ENCODE data around the gene ACVR1B.

Gene ACVR1B

DNA sequence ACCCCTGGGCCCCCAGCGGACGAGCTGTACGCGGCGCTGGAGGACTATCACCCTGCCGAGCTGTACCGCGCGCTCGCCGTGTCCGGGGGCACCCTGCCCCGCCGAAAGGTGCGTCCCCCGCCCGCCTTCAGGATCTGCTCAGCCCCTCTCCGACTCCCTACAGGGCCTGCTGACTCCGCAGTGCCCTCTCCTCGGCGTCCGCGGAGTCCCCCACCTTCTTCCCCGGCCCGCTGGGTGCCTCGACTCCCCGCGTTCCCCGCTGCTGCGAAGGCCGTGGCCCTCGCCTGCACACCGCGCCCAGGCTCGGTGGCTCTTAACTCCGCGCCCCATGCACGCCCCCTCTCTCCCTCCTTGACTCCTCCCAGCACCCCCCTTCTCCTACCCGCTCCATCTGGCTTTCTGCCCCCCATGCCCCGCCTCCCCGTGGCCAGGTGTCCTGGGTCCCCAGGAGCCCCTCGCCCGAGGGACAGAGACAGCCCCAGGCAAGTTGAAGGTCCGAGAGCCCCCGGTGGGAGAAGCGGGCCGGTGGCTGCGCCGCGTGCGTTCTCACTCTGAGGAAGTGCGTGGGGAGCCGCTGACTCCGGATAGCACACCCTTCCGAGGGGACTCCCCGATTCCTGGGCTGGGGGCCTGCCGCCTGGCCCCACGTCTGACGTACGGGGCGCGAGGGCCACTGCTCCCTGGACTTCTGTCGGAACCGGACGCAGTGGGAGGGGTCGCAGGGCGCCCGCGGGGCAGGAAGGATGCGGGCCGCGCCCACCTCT, 55.8 kb downstream of the ACVR1B start:
- H3K9me3 Mint-ChIP-seq: no peaks in the 10 kb centered on the region
- H3K27me3 Mint-ChIP-seq: peaks cover 30% of the 10 kb centered on the region
- peak overlapping the region; percentile 83 for H3K27ac Mint-ChIP-seq (ENCODE audit: low read depth)
- ATAC-seq (replicated peaks; ENCODE audit: extremely low read depth, poor library complexity, severe bottlenecking) (peak; percentile 59), DNase-seq (ENCODE audit: low spot score in 2 of 2) (peak; percentile 31 to 47)
- H3K4me3 Mint-ChIP-seq: peak overlapping the region; percentile 85
- peaks cover 17% of the 10 kb centered on the region for H3K36me3 Mint-ChIP-seq (ENCODE audit: insufficient read depth)
- peaks cover 16% of the 10 kb centered on the region for H3K4me1 Mint-ChIP-seq

GRCh38 chr12:52007982-52008510, 56.5 kb downstream of the ACVR1B start:
- DNase-seq (ENCODE audit: low spot score in 2 of 2) (no peak), ATAC-seq (replicated peaks; ENCODE audit: extremely low read depth, poor library complexity, severe bottlenecking) (no peak)
- H3K4me1 Mint-ChIP-seq: peaks cover 16% of the 10 kb centered on the region
- peak overlapping the region; percentile 83 for H3K27ac Mint-ChIP-seq (ENCODE audit: low read depth)
- H3K4me3 Mint-ChIP-seq: peak overlapping the region; percentile 85
- peaks cover 30% of the 10 kb centered on the region for H3K27me3 Mint-ChIP-seq
- H3K36me3 Mint-ChIP-seq (ENCODE audit: insufficient read depth): peaks cover 17% of the 10 kb centered on the region
- no peaks in the 10 kb centered on the region for H3K9me3 Mint-ChIP-seq

- Mint-ChIP-seq H3K36me3 (ENCODE audit: insufficient read depth) (peaks cover 18% of the 10 kb centered on the region), H3K27me3 (peaks cover 22% of the 10 kb centered on the region), H3K4me3 (peak overlapping the region; percentile 13), H3K9me3 (no peaks in the 10 kb centered on the region), H3K4me1 (peaks cover 16% of the 10 kb centered on the region), H3K27ac (ENCODE audit: low read depth) (no peak overlapping the region)
- ATAC-seq (replicated peaks; ENCODE audit: extremely low read depth, poor library complexity, severe bottlenecking) (no peak), DNase-seq (ENCODE audit: low spot score in 2 of 2) (no peak)
These were observed 57.7 kb downstream of the ACVR1B start for GRCh38 chr12:52009081-52009751.

GRCh38 chr12:52010152-52010622, 58.7 kb downstream of the ACVR1B start:
- H3K27ac Mint-ChIP-seq (ENCODE audit: low read depth): peak overlapping the region; percentile 19
- H3K9me3 Mint-ChIP-seq: no peaks in the 10 kb centered on the region
- peaks cover 16% of the 10 kb centered on the region for H3K4me1 Mint-ChIP-seq
- H3K27me3 Mint-ChIP-seq: peaks cover 12% of the 10 kb centered on the region
- peaks cover 18% of the 10 kb centered on the region for H3K36me3 Mint-ChIP-seq (ENCODE audit: insufficient read depth)
- H3K4me3 Mint-ChIP-seq: no peak overlapping the region
- ATAC-seq (replicated peaks; ENCODE audit: extremely low read depth, poor library complexity, severe bottlenecking) (no peak), DNase-seq (ENCODE audit: low spot score in 2 of 2) (no peak)

DNA sequence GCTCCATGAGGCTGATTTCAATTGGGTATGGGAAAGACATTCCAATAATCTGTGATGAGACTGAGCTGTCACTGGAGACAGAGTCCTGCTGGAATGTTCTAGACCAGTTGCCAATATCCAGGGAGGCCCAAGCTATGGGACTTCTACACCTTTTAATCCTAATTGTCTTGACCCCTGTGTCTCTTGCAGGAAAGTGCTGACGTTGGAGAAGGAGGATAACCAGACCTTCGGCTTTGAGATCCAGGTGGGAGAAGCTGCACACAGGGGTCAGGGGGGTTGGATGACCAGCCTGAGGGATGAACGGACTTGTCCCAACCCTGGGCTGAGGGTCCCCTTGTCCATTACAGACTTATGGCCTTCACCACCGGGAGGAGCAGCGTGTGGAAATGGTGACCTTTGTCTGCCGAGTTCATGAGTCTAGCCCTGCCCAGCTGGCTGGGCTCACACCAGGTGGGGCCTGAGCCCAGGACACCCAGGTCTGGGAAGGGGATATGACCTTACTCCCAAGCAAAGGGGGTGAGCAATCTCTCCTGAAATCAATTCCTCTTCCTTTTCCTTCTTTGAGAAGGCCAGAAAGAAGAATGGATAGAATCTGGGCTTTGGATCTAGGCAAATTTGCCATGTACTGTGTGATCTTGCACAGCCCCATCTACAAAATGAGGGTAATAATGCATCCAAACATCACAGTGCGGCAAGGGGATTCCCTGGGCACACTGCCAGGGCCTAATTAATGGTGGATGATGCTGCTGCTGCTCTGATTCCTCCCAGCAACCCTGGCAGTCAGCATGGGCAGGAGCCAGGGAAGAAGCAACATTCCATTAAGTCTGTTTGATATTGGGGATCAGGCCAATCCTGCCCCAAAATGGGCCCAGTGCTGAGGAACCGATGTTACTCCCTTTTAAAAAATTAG, 59.4 kb downstream of the ACVR1B start:
- H3K4me1 Mint-ChIP-seq: peaks cover 16% of the 10 kb centered on the region
- no peak overlapping the region for H3K4me3 Mint-ChIP-seq
- ATAC-seq (replicated peaks; ENCODE audit: extremely low read depth, poor library complexity, severe bottlenecking) (no peak), DNase-seq (ENCODE audit: low spot score in 2 of 2) (no peak)
- no peaks in the 10 kb centered on the region for H3K9me3 Mint-ChIP-seq
- peaks cover 20% of the 10 kb centered on the region for H3K36me3 Mint-ChIP-seq (ENCODE audit: insufficient read depth)
- no peak overlapping the region for H3K27ac Mint-ChIP-seq (ENCODE audit: low read depth)
- H3K27me3 Mint-ChIP-seq: peaks cover 5% of the 10 kb centered on the region

DNA sequence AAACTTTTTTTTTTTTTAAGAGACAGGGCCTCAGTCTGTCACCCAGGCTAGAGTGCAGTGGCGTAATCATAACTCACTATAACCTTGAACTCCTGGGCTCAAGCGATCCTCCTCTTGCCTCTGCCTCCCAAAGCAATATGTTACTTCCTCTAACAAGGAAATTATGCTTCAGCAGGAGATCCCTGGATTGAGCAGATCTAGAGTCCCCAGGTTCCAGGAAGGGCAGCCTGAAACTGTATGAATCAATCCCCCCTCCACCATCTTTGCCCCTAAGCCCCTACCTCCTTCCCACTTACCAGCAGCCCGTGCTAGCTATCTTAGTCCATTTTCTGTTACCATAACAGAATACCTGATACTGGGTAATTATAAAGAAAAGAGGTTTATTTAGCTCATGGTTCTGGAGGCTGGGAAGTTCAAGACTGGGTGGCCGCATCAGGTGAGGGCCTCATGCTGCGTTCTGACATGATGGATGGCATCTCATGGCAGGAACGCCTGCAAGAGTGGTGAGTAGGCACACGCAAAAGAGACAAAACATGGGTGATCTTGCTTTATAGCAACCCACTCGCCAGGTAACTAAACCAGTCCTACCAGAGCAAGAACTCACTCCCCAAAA, 60.2 kb downstream of the ACVR1B start:
- no peak overlapping the region for H3K27ac Mint-ChIP-seq (ENCODE audit: low read depth)
- no peaks in the 10 kb centered on the region for H3K9me3 Mint-ChIP-seq
- H3K4me3 Mint-ChIP-seq: no peak overlapping the region
- peaks cover 16% of the 10 kb centered on the region for H3K4me1 Mint-ChIP-seq
- ATAC-seq (replicated peaks; ENCODE audit: extremely low read depth, poor library complexity, severe bottlenecking) (no peak), DNase-seq (ENCODE audit: low spot score in 2 of 2) (no peak)
- H3K36me3 Mint-ChIP-seq (ENCODE audit: insufficient read depth): peaks cover 24% of the 10 kb centered on the region
- H3K27me3 Mint-ChIP-seq: no peaks in the 10 kb centered on the region

GRCh38 chr12:52013626-52014310, 62.3 kb downstream of the ACVR1B start:
- Mint-ChIP-seq H3K27ac (ENCODE audit: low read depth) (no peak overlapping the region), H3K4me1 (peaks cover under 1% of the 10 kb centered on the region), H3K9me3 (no peaks in the 10 kb centered on the region), H3K27me3 (no peaks in the 10 kb centered on the region), H3K4me3 (no peak overlapping the region), H3K36me3 (ENCODE audit: insufficient read depth) (peaks cover 22% of the 10 kb centered on the region)
- ATAC-seq (replicated peaks; ENCODE audit: extremely low read depth, poor library complexity, severe bottlenecking): no peak
- no peak for DNase-seq (ENCODE audit: low spot score in 2 of 2)

DNA sequence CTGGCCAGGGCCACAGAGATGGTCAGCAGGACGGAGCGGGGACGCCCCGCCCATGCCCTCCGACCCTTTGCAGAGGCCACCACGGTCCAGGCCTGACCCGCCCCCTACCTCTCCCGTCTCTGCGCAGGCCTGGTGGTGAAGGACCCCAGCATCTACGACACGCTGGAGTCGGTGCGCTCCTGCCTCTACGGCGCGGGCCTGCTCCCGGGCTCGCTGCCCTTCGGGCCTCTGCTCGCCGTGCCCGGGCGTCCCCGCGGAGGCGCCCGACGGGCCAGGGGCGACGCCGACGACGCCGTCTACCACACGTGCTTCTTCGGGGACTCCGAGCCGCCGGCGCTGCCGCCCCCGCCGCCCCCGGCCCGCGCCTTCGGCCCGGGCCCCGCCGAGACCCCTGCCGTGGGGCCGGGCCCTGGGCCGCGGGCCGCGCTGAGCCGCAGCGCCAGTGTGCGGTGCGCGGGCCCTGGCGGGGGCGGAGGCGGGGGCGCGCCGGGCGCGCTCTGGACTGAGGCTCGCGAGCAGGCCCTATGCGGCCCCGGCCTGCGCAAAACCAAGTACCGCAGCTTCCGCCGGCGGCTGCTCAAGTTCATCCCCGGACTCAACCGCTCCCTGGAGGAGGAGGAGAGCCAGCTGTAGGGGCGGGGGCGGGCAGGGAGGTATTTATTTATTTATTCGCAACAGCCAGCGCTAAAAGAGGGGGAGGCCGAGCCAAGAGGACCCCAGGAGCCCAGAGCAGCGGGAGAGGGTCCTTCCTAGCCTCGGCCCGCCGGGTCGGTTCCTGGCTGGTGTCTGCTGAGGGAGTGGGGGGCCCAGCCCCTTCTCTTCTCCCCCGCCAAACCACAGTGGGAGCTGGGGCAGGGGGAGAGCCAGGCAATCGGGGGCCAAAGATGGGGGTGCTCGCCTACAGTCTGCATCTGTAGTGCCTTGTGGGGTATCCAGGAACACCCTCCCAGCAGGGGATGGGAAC, 63.4 kb downstream of the ACVR1B start:
- no peaks in the 10 kb centered on the region for H3K4me1 Mint-ChIP-seq
- no peaks in the 10 kb centered on the region for H3K9me3 Mint-ChIP-seq
- no peak for DNase-seq (ENCODE audit: low spot score in 2 of 2)
- no peak for ATAC-seq (replicated peaks; ENCODE audit: extremely low read depth, poor library complexity, severe bottlenecking)
- no peaks in the 10 kb centered on the region for H3K27me3 Mint-ChIP-seq
- H3K4me3 Mint-ChIP-seq: no peak overlapping the region
- H3K36me3 Mint-ChIP-seq (ENCODE audit: insufficient read depth): peaks cover 19% of the 10 kb centered on the region
- no peak overlapping the region for H3K27ac Mint-ChIP-seq (ENCODE audit: low read depth)

DNA sequence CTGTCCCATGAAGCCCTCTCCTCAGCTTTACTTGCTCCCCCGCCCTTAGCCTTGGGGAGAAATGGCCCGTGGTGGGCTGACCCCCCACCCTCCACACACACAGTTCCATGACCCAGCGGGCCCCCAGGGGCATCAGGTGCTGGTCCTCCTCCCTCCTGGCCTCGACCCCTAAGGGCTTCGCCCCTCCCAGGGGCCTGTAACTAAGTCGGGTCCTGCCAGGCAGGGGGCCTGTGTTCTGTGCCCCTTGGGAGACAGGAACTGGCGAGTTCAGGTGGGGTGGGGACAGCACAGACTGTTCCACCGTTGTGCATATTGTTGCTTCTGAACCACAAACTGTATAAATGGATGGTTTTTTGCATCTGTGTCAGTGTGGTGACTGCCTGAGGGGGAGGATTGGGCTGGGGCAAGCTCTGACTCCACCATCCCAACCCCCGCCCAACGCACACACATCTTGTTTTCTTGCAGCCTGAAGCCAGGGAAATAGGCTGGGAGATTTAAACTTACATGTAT, 64.1 kb downstream of the ACVR1B start:
- Mint-ChIP-seq H3K4me3 (no peak overlapping the region), H3K4me1 (no peaks in the 10 kb centered on the region), H3K27ac (ENCODE audit: low read depth) (no peak overlapping the region), H3K36me3 (ENCODE audit: insufficient read depth) (peaks cover 16% of the 10 kb centered on the region), H3K9me3 (no peaks in the 10 kb centered on the region), H3K27me3 (no peaks in the 10 kb centered on the region)
- ATAC-seq (replicated peaks; ENCODE audit: extremely low read depth, poor library complexity, severe bottlenecking) (no peak), DNase-seq (ENCODE audit: low spot score in 2 of 2) (no peak)

GRCh38 chr12:52018433-52019112, 67.1 kb downstream of the ACVR1B start:
- Mint-ChIP-seq H3K27ac (ENCODE audit: low read depth) (no peak overlapping the region), H3K36me3 (ENCODE audit: insufficient read depth) (peaks cover 18% of the 10 kb centered on the region), H3K27me3 (no peaks in the 10 kb centered on the region)

More at GRCh38 chr12:52018433-52019112, 67.1 kb downstream of the ACVR1B start:
- DNase-seq (ENCODE audit: low spot score in 2 of 2): no peak
- H3K9me3 Mint-ChIP-seq: no peaks in the 10 kb centered on the region
- no peak overlapping the region for H3K4me3 Mint-ChIP-seq
- no peak for ATAC-seq (replicated peaks; ENCODE audit: extremely low read depth, poor library complexity, severe bottlenecking)
- peaks cover under 1% of the 10 kb centered on the region for H3K4me1 Mint-ChIP-seq
